Kidney capillary endothelial cell (primary cell): ENCODE data around the gene COL15A1.

ENCODE experiments used
- DNase-seq: peaks from one replicate; pipeline ENCODE4 v3.0.0-alpha.2; 2018; ENCODE audit warnings: low spot score

COL15A1 gene

DNA sequence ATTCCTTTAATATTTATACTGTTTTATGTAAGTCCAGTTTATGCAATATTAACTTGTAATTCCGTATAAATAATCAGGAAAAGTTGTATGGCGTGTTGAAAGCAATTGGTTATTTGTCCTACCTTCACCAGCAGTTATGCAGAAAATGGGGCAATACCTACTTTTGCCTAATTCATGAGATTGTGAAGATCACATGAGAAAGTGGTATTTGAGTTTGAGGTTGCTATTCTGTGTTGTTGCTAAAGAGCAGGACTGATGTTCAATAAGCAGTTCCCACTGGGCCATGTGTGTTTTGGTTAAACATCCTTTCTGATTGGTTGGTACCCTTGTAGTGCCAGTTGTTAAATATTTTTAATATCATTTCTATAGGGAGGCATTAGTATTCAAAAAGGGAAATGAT is 164.4 kb downstream of the COL15A1 start:
- no peak for DNase-seq

DNA sequence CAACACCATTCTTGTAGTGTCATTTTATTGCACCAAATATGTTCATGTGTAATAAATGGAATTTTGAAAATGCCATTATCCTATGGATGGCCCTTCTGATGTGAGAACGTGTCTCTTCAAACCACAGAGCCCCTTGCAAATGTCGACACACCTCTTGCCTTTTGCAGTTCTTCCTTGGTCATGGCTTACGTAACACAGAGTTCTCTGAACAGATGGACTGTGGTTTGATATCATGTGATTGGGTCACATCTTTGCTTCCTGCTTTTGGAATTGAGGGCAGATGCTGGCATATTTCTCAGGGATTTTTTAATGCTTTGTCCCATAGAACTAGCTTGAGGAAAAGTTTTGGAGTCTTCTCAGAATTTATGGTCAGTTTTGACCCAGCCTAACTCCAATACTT is 165.8 kb downstream of the COL15A1 start:
- DNase-seq: no peak

DNA sequence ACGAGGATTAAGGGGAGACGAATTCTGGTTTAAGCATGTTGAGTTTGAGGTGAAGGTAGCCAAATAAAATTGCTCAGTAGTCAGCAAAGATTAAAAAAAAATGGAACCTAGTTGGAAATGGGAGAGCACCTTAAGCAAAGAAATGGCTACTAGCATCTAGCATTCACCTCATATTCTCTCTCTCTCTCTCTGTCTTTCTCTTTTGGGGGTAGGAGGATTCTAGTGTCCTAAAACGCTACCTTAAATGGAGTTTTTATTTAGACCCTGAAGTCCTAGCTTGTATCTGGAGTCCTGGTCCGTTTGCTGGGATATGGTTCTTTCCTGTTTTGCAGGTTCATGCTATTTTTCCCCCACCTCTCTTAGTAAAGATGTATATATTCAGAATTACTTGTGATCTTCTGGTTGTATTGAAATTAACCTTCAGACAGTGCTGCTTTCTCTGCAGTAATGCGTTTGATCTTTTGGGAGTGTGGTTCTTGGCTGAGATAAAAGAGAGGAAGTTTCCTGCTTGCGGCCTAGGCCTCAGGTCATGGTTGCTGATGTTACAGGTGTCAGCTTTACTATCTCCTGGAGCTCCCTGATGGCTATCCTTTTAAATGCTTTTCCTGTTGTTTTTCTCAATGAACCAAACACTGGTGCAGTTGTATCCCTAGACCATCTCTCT is 169.2 kb downstream of the COL15A1 start:
- DNase-seq: no peak

DNA sequence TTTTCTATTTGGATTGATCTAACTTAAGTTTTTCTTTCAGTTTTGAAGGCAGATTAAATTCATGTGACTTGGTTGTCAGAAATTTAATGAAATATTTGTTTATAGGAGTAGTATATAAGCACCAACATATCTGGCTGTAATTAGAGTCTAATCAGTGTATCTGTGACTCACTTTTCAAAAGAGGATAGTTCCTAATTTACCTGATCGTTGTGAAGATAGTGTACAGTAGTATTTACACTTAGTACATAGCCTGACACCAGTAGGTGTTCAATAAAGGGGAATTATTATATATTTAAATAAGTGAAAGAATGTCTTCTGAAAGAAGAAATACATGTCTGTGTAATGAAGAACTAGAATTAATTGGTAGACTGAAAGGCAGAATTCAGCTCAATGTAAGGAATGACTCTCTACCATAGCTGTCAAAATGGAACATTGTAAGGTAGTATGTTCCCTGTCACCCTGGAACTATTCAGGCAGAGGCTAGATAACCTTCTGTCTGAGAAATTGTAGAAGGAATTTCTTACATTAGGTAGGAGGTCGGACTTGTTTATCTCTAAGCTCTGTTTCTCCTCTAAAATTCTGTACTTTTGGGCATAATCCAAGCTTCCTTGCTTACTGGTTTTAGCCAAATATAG is 169.8 kb downstream of the COL15A1 start:
- no peak for DNase-seq

DNA sequence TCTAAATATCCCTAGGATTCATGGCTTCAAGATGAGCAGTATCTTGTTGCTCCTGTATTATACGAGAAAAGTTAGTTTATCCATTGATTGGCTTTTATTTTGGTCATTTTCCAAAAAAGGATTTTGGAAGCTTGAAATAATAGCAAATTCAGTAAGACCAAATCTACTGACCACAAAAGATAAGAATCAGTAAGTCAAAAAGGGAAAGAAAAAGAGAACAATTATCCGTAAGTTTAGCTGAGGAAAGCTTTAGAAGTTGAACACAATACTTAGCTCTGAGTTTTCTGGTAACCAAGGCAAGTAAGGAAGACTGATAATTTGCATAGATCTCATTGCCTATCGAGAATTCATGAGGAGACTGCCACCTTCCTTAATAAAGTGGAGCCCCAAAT is 170.3 kb downstream of the COL15A1 start:
- DNase-seq: no peak

DNA sequence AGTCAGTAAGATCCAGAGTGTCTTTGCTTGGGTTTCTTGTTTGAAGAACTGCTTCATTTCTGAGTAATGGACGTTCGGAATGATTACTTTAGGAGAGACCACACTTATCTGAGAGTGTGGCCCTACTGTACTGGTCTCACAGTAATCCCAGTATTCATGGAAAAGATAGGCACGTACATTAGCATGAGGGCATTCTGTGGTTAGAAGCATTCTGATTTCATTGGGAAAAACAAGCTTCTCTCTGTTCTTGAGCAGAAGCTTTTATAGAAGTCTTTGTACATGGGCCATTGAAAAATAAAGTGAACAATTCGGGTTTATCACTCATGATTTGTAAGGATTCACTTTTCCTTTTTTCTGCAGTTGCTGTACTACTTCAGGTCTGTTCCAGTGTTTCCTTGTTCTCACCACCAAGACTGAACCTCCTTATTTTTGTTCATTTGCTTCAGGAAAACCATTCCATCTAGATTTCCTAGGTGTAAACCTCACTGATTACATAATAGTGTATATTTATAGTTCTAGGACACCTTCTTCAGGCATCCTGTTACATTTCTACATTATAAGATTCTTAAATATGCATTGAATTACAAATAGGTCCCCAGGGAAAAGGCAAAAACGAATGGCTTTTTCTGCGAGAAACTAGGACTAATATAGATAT is 171.3 kb downstream of the COL15A1 start:
- no peak for DNase-seq

DNA sequence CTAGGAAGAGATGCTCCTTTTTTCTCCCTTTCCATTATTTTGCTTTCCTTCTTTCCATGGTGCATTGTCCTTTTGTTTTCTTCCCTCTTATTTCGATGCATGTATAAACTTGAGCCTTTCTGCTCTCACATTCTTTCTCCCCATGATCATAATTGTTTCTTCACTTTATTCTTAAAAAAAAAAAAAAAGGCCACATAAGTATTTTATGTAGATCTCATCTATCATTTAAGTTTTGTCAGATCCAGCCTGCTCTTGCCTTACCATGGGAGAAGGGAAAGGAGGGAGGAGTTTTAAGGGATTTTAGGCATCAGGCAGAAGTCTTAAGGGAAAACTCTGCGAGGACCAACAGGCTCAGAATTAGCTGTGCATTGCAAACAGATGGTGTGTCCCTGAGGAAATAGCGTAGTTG is 172.3 kb downstream of the COL15A1 start:
- DNase-seq: no peak

DNA sequence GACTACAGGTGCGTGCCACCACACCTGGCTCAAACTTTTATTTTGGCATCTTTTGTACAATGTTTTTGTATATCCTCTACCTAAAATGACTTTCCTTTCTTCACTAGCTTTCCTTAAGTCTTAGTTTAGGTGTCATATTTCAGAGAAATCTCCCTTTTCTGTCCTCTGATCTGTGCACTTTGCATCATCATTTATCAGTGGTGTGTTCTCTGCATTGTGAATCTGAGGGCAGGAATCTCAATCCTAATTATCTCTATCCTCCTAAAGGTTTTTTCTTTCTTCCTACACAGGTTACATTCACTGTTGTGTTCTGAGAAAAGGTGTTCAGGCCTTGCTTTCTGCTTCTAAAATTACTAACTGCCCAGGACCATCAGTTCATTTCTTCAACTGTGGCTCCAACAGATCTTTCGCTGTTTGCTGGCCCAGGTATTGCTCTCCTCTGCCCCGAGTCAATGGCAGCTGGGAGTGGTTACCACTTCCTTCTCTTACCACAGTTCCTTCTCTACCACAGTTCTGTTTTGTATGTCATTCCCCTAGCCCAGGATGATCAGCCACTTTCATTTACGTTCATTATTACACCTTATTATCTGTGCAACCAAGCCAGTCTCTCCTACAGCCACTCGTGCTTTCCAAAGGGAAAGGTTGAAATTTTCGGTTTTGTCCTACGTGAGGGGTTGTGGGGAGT is 175.2 kb downstream of the COL15A1 start:
- no peak for DNase-seq

DNA sequence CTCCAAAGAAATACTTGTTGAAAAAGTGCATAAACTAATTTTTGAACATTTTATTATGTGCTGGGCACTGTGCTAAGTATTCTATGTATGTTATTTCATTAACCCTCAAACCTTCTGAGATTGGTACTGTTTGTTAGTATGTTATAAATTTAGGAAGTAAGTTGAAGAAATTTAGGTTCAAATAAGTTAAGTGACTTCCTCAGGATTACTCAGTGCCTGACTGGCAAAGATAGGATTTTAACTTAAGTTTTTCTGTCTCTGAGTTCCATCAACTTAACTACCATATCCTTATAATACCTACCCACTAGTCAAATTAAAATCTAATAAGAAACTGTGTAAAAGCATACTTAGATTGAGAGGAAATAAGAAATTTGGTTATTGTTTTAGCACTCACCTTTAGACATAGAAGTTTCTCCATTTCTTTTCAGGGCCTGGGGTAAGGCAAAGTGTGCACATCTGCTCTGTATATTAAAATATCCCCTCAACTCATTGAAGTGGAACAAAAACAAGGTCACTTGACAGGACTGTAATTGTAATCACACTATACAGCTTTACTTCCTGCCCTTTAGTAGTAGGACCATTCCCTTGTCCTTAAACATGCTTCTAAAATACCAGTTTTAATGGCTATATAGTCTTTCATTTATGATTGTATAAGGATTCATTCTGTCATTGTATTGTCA is 176.4 kb downstream of the COL15A1 start:
- DNase-seq: no peak
